ENCODE data around the gene REXO1. TPM values are rescaled to one million over a fixed set of nuclear protein-coding genes. Genes with fewer than 3 reads are reported as not detected.

The REXO1 gene
- total and polyA plus RNA-seq, 2 of the 13 experiments (the other 11 are each of a cell fraction or from before 2014, with no cell fraction given), result 5.0 to 11.2 TPM

GRCh38 chr19:1779574-1779973, 68.7 kb downstream of the REXO1 start (continued):
- TF ChIP-seq, protein P1, sequence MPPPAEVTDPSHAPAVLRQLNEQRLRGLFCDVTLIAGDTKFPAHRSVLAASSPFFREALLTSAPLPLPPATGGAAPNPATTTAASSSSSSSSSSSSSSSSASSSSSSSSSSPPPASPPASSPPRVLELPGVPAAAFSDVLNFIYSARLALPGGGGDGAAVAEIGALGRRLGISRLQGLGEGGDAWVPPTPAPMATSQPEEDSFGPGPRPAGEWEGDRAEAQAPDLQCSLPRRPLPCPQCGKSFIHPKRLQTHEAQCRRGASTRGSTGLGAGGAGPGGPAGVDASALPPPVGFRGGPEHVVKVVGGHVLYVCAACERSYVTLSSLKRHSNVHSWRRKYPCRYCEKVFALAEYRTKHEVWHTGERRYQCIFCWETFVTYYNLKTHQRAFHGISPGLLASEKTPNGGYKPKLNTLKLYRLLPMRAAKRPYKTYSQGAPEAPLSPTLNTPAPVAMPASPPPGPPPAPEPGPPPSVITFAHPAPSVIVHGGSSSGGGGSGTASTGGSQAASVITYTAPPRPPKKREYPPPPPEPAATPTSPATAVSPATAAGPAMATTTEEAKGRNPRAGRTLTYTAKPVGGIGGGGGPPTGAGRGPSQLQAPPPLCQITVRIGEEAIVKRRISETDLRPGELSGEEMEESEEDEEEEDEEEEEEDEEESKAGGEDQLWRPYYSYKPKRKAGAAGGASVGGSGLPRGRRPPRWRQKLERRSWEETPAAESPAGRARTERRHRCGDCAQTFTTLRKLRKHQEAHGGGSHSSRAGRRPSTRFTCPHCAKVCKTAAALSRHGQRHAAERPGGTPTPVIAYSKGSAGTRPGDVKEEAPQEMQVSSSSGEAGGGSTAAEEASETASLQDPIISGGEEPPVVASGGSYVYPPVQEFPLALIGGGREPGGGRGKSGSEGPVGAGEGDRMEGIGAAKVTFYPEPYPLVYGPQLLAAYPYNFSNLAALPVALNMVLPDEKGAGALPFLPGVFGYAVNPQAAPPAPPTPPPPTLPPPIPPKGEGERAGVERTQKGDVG (CRISPR knock-in tag; IDR thresholded peaks at IDR 0.05; ENCODE audit: borderline replicate concordance), result no peak
- TF ChIP-seq HIC2 (CRISPR knock-in tag; IDR thresholded peaks at IDR 0.05; ENCODE audit: low read depth), result no peak
- no peak for TF ChIP-seq NFYB (CRISPR knock-in tag; IDR thresholded peaks at IDR 0.05)
- TF ChIP-seq CEBPZ (IDR thresholded peaks at IDR 0.05; ENCODE audit: low read length), result no peak
- no peak for TF ChIP-seq ZNF75D (CRISPR knock-in tag; IDR thresholded peaks at IDR 0.05; ENCODE audit: borderline replicate concordance)
- no peak for TF ChIP-seq ZNF883 (CRISPR knock-in tag; IDR thresholded peaks at IDR 0.05; ENCODE audit: not compliant biosample characterization)
- no peak for TF ChIP-seq REXO4 (CRISPR knock-in tag; IDR thresholded peaks at IDR 0.05; ENCODE audit: borderline replicate concordance)

Data from HepG2 (cell line).